SK-N-SH treated with all-trans-retinoic acid at 6 μM for 48 hours (cell line): ENCODE results near the gene MRGPRX4.

Experiments used
- ATAC-seq: fragments of 200-7000 bp; cut with Tn5 transposase; 3 replicates; pipeline ENCODE4 v1.9.1; 2020; ENCODE audit warnings: mild to moderate bottlenecking, moderate library complexity
- ARNTL ChIP-seq: fragments of 450-650 bp; formaldehyde crosslinking; IDR thresholded peaks from 2 replicates; pipeline ENCODE4 v1.5.0; 2020; ENCODE audit warnings: low read depth, mild to moderate bottlenecking, moderate library complexity, borderline replicate concordance
- BACH2 ChIP-seq: fragments of 250-450 bp; sonication (Bioruptor Pico); IDR thresholded peaks from 2 replicates; pipeline ENCODE4 v1.9.0; 2021; ENCODE audit warnings: mild to moderate bottlenecking, borderline replicate concordance
- CSDC2 ChIP-seq: fragments of 250-450 bp; sonication (Bioruptor Pico); IDR thresholded peaks from 2 replicates; pipeline ENCODE4 v1.5.0; 2020; ENCODE audit warnings: mild to moderate bottlenecking, moderate library complexity
- ESRRG ChIP-seq: fragments of 250-450 bp; sonication (Bioruptor Pico); IDR thresholded peaks from 2 replicates; pipeline ENCODE4 v1.6.1; 2021; ENCODE audit warnings: mild to moderate bottlenecking
- GLIS3 ChIP-seq: fragments of 250-450 bp; sonication (Bioruptor Pico); IDR thresholded peaks from 2 replicates; pipeline ENCODE4 v1.5.0; 2020; ENCODE audit warnings: mild to moderate bottlenecking, moderate library complexity
- OSR1 ChIP-seq: fragments of 250-450 bp; sonication (Bioruptor Pico); IDR thresholded peaks from 2 replicates; pipeline ENCODE4 v1.8.0; 2022; ENCODE audit warnings: moderate library complexity, mild to moderate bottlenecking, inconsistent platforms
- POU6F1 ChIP-seq: fragments of 250-450 bp; sonication (Bioruptor Pico); IDR thresholded peaks from 2 replicates; pipeline ENCODE4 v1.8.0; 2021; ENCODE audit warnings: low read depth, mild to moderate bottlenecking, moderate library complexity, borderline replicate concordance
- PPARA ChIP-seq: fragments of 250-450 bp; sonication (Bioruptor Pico); IDR thresholded peaks from 2 replicates; pipeline ENCODE4 v1.5.0; 2020; ENCODE audit warnings: mild to moderate bottlenecking, borderline replicate concordance
- RARB ChIP-seq: fragments of 250-450 bp; sonication (Bioruptor Pico); IDR thresholded peaks from 2 replicates; pipeline ENCODE4 v1.8.0; 2021; ENCODE audit warnings: mild to moderate bottlenecking, moderate library complexity
- SNAI2 ChIP-seq: fragments of 250-450 bp; sonication (Bioruptor Pico); IDR thresholded peaks from 2 replicates; pipeline ENCODE4 v1.5.0; 2020; ENCODE audit warnings: mild to moderate bottlenecking, moderate library complexity
- TCF4 ChIP-seq: fragments of 250-450 bp; sonication (Bioruptor Pico); IDR thresholded peaks from 2 replicates; pipeline ENCODE4 v1.8.0; 2021; ENCODE audit warnings: mild to moderate bottlenecking, moderate library complexity, borderline replicate concordance
- TOX ChIP-seq: fragments of 250-450 bp; sonication (Bioruptor Pico); IDR thresholded peaks from 2 replicates; pipeline ENCODE4 v1.8.0; 2021; ENCODE audit warnings: mild to moderate bottlenecking, moderate library complexity, borderline replicate concordance
- ZFP3 ChIP-seq: fragments of 250-450 bp; sonication (Bioruptor Pico); IDR thresholded peaks from 2 replicates; pipeline ENCODE4 v1.5.0; 2020; ENCODE audit warnings: mild to moderate bottlenecking, moderate library complexity
- ZFP30 ChIP-seq: fragments of 450-650 bp; formaldehyde crosslinking; IDR thresholded peaks from 2 replicates; pipeline ENCODE4 v1.5.0; 2022; ENCODE audit warnings: mild to moderate bottlenecking, moderate library complexity
- ZNF565 ChIP-seq: fragments of 450-650 bp; formaldehyde crosslinking; conservative IDR thresholded peaks from 2 replicates; pipeline ENCODE4 v1.5.0; 2020; ENCODE audit warnings: low read depth, mild to moderate bottlenecking, moderate library complexity
- ZNF70 ChIP-seq: fragments of 450-650 bp; formaldehyde crosslinking; IDR thresholded peaks from 2 replicates; pipeline ENCODE4 v1.5.0; 2020; ENCODE audit warnings: mild to moderate bottlenecking, moderate library complexity
- ZNF8 ChIP-seq: fragments of 450-650 bp; formaldehyde crosslinking; IDR thresholded peaks from 2 replicates; pipeline ENCODE4 v1.5.0; 2020; ENCODE audit warnings: mild to moderate bottlenecking, moderate library complexity
- TF ChIP-seq, protein P1 (sequence below): fragments of 250-450 bp; sonication (Bioruptor Pico); IDR thresholded peaks from 2 replicates; pipeline ENCODE4 v1.5.1; 2020; ENCODE audit warnings: low read depth, mild to moderate bottlenecking, moderate library complexity
- TF ChIP-seq, protein P2 (sequence below): fragments of 250-450 bp; sonication (Bioruptor Pico); IDR thresholded peaks from 2 replicates; pipeline ENCODE4 v1.5.1; 2021; ENCODE audit warnings: mild to moderate bottlenecking, moderate library complexity
- TF ChIP-seq, protein P3 (sequence below): fragments of 250-450 bp; sonication (Bioruptor Pico); IDR thresholded peaks from 2 replicates; pipeline ENCODE4 v1.8.0; 2020; ENCODE audit warnings: mild to moderate bottlenecking, moderate library complexity, borderline replicate concordance

The MRGPRX4 gene

GRCh38 chr11:18209058-18209457 is 36.4 kb downstream of the MRGPRX4 start:
- no peak for ATAC-seq
- TF ChIP-seq ZNF8 (CRISPR knock-in tag) (no peak), ZNF70 (CRISPR knock-in tag) (no peak), OSR1 (CRISPR knock-in tag) (no peak), BACH2 (no peak), TOX (CRISPR knock-in tag) (no peak), ZFP30 (CRISPR knock-in tag) (no peak), TCF4 (CRISPR knock-in tag) (no peak), ESRRG (CRISPR knock-in tag) (no peak)
- TF ChIP-seq, protein P1, sequence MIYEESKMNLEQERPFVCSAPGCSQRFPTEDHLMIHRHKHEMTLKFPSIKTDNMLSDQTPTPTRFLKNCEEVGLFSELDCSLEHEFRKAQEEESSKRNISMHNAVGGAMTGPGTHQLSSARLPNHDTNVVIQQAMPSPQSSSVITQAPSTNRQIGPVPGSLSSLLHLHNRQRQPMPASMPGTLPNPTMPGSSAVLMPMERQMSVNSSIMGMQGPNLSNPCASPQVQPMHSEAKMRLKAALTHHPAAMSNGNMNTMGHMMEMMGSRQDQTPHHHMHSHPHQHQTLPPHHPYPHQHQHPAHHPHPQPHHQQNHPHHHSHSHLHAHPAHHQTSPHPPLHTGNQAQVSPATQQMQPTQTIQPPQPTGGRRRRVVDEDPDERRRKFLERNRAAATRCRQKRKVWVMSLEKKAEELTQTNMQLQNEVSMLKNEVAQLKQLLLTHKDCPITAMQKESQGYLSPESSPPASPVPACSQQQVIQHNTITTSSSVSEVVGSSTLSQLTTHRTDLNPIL (CRISPR knock-in tag) = no peak
- TF ChIP-seq, protein P2, sequence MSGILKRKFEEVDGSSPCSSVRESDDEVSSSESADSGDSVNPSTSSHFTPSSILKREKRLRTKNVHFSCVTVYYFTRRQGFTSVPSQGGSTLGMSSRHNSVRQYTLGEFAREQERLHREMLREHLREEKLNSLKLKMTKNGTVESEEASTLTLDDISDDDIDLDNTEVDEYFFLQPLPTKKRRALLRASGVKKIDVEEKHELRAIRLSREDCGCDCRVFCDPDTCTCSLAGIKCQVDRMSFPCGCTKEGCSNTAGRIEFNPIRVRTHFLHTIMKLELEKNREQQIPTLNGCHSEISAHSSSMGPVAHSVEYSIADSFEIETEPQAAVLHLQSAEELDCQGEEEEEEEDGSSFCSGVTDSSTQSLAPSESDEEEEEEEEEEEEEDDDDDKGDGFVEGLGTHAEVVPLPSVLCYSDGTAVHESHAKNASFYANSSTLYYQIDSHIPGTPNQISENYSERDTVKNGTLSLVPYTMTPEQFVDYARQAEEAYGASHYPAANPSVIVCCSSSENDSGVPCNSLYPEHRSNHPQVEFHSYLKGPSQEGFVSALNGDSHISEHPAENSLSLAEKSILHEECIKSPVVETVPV = no peak

GRCh38 chr11:18221274-18221876 is 48.7 kb downstream of the MRGPRX4 start:
- no peak for ATAC-seq
- TF ChIP-seq ZNF8 (CRISPR knock-in tag) (no peak), ZNF565 (CRISPR knock-in tag) (no peak), ZFP3 (CRISPR knock-in tag) (no peak), BACH2 (no peak), TOX (CRISPR knock-in tag) (no peak), RARB (no peak), POU6F1 (CRISPR knock-in tag) (no peak), SNAI2 (CRISPR knock-in tag) (no peak), OSR1 (CRISPR knock-in tag) (no peak), CSDC2 (no peak), GLIS3 (CRISPR knock-in tag) (no peak), PPARA (CRISPR knock-in tag) (no peak), ESRRG (CRISPR knock-in tag) (no peak), TCF4 (CRISPR knock-in tag) (no peak), ARNTL (CRISPR knock-in tag) (no peak), ZFP30 (CRISPR knock-in tag) (no peak)
- TF ChIP-seq, protein P1 (CRISPR knock-in tag) = no peak
- TF ChIP-seq, protein P3, sequence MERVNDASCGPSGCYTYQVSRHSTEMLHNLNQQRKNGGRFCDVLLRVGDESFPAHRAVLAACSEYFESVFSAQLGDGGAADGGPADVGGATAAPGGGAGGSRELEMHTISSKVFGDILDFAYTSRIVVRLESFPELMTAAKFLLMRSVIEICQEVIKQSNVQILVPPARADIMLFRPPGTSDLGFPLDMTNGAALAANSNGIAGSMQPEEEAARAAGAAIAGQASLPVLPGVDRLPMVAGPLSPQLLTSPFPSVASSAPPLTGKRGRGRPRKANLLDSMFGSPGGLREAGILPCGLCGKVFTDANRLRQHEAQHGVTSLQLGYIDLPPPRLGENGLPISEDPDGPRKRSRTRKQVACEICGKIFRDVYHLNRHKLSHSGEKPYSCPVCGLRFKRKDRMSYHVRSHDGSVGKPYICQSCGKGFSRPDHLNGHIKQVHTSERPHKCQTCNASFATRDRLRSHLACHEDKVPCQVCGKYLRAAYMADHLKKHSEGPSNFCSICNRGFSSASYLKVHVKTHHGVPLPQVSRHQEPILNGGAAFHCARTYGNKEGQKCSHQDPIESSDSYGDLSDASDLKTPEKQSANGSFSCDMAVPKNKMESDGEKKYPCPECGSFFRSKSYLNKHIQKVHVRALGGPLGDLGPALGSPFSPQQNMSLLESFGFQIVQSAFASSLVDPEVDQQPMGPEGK = no peak
- TF ChIP-seq, protein P2 = no peak

DNA sequence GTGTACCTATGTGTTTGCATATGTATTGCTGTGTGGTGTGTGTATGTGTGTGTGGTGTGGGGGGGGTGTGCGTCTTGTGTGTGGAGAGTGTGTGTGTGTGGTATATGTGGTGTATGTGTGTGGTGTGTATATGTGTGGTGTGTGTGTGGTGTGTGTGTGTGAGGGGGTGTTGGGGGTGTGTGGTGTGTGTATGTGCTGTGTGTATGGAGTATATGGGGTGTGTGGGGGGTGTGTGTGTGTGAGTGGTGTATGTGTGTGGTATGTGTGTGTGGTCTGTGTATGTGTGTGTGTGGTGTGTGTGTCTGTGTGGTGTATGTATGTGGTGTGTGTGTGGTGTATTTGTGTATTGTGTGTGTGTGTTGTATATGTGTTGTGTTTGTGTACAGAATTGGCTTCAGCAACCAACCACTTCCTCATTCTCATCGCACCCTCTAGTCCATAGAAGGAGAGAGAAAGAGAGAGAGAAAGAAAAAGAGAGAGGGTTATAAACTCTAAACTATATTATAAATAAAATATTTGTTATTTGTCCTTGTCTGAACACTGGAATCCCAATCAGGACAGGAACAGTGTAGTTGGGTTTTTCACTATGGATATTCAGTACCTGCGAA is 50.3 kb downstream of the MRGPRX4 start:
- TF ChIP-seq ARNTL (CRISPR knock-in tag) (no peak), ZNF565 (CRISPR knock-in tag) (no peak), ZNF70 (CRISPR knock-in tag) (no peak)
- ATAC-seq = no peak
